ENCODE results near the gene IFT88.

DNA sequence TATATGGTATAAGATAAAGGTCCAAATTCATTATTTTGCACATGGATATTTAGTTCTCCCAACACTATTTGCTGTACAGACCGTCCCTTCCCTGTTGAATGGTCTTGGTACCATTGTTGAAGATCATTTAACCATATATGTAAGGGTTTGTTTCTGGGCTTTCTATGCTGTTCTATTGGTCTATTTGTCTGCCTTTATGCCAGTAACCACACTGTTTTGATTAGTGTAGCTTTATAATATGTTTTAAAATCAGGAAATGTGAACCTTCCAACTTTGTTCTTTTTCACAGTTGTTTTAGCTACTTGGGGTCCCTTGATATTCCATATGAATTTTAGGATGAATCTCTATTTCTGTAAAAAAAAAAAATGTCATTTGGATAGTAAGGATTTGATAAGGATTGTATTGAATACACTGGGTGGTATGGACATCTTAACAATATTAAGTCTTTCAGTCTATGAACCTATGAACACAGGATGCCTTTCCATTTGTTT is 16.9 kb downstream of the IFT88 start:
- TF ChIP-seq, protein P1, sequence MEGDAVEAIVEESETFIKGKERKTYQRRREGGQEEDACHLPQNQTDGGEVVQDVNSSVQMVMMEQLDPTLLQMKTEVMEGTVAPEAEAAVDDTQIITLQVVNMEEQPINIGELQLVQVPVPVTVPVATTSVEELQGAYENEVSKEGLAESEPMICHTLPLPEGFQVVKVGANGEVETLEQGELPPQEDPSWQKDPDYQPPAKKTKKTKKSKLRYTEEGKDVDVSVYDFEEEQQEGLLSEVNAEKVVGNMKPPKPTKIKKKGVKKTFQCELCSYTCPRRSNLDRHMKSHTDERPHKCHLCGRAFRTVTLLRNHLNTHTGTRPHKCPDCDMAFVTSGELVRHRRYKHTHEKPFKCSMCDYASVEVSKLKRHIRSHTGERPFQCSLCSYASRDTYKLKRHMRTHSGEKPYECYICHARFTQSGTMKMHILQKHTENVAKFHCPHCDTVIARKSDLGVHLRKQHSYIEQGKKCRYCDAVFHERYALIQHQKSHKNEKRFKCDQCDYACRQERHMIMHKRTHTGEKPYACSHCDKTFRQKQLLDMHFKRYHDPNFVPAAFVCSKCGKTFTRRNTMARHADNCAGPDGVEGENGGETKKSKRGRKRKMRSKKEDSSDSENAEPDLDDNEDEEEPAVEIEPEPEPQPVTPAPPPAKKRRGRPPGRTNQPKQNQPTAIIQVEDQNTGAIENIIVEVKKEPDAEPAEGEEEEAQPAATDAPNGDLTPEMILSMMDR (conservative IDR thresholded peaks at IDR 0.05; ENCODE audit: low read depth, low read length) = no peak
- no peak for TF ChIP-seq EZH2 (IDR thresholded peaks at IDR 0.05; ENCODE audit: low read length, unreplicated experiment)
